H1 (cell line): Measurements from ENCODE around the gene KANSL1. TPM values are rescaled to one million over a fixed set of nuclear protein-coding genes. Genes with fewer than 3 reads are reported as not detected.

ENCODE experiments used
- CTCF ChIA-PET: fragments of 300-600 bp; sonication (Branson Sonifier 250); formaldehyde crosslinking; loops from one replicate; lab custom pipeline; 2021; ENCODE audit not compliant: partially characterized antibody; lab: Charles Lee
- POLR2A ChIA-PET: fragments of 300-600 bp; sonication (Branson Sonifier 250); formaldehyde crosslinking; loops from one replicate; lab custom pipeline; 2021; ENCODE audit warnings: inconsistent platforms; ENCODE audit not compliant: partially characterized antibody; lab: Charles Lee
- DNase-seq, 2 experiments: peaks; one replicate each; pipeline versions ENCODE4 v3.0.0 to v3.0.0-alpha.2; 2010 to 2022; ENCODE audit warnings: low spot score in 2 of 2, low read depth in 1 of 2, mixed read lengths in 1 of 2
- FAIRE-seq: peaks from 2 replicates; lab custom pipeline; 2011; peaks lifted over from hg19 to GRCh38; lab: Jason Lieb, UNC
- H2AFZ ChIP-seq: 2 replicates; pipeline ENCODE4 v1.8.1; 2012; ENCODE audit warnings: low read length, inconsistent platforms
- H2AK5ac ChIP-seq: 2 replicates; pipeline ENCODE4 v1.6.1; 2013; ENCODE audit warnings: low read depth, low read length
- H2BK120ac ChIP-seq: replicated peaks from 2 replicates; pipeline ENCODE3; 2013; ENCODE audit warnings: low read depth, low read length, inconsistent platforms
- H2BK12ac ChIP-seq: 2 replicates; pipeline ENCODE4 v1.6.1; 2013; ENCODE audit warnings: low read depth, low read length
- H2BK15ac ChIP-seq: 2 replicates; pipeline ENCODE4 v1.6.1; 2013; ENCODE audit warnings: low read length
- H2BK20ac ChIP-seq: 2 replicates; pipeline ENCODE4 v1.6.1; 2013; ENCODE audit warnings: low read length
- H2BK5ac ChIP-seq: 2 replicates; pipeline ENCODE4 v1.6.1; 2013; ENCODE audit warnings: low read depth, low read length
- H3K14ac ChIP-seq: 2 replicates; pipeline ENCODE4 v1.6.1; 2013; ENCODE audit warnings: inconsistent platforms; ENCODE audit not compliant: insufficient read length
- H3K18ac ChIP-seq: 2 replicates; pipeline ENCODE4 v1.6.1; 2013; ENCODE audit warnings: low read length; ENCODE audit errors: extremely low read depth
- H3K23ac ChIP-seq: 2 replicates; pipeline ENCODE4 v1.6.1; 2013; ENCODE audit warnings: inconsistent platforms; ENCODE audit not compliant: insufficient read length
- H3K23me2 ChIP-seq: 2 replicates; pipeline ENCODE4 v1.6.1; 2013; ENCODE audit warnings: low read depth, low read length
- H3K27ac ChIP-seq: 2 replicates; pipeline ENCODE4 v1.6.1; 2011; ENCODE audit warnings: low read depth, low read length, inconsistent platforms
- H3K27me3 ChIP-seq, 4 experiments: replicated peaks in 1 of 4; 1 replicate in 1 of 4; 2 replicates in 3 of 4; pipeline versions ENCODE4 v1.6.1 to v1.8.1; 2011 to 2013; ENCODE audit warnings: low read length in 3 of 4, mild to moderate bottlenecking in 3 of 4, inconsistent platforms in 2 of 4, mixed read lengths in 2 of 4, moderate library complexity in 1 of 4; ENCODE audit not compliant: control insufficient read depth in 3 of 4, insufficient read depth in 3 of 4; ENCODE audit errors: extremely low read depth in 1 of 4
- H3K36me3 ChIP-seq, 4 experiments: 2 replicates each; pipeline versions ENCODE4 v1.6.1 to v1.8.1; 2011 to 2013; ENCODE audit warnings: mild to moderate bottlenecking in 4 of 4, low read length in 3 of 4, moderate library complexity in 2 of 4, control low read depth in 1 of 4, inconsistent platforms in 1 of 4; ENCODE audit not compliant: insufficient read depth in 4 of 4, control insufficient read depth in 2 of 4
- H3K4ac ChIP-seq: replicated peaks from 2 replicates; pipeline ENCODE3; 2013; ENCODE audit warnings: low read length, low read depth, mixed read lengths, inconsistent platforms; ENCODE audit not compliant: insufficient read length
- H3K4me1 ChIP-seq, 4 experiments: replicated peaks in 1 of 4; 1 replicate in 1 of 4; 2 replicates in 3 of 4; pipeline versions ENCODE4 v1.6.1 to v1.8.1; 2011 to 2013; ENCODE audit warnings: low read length in 3 of 4, inconsistent platforms in 2 of 4, mixed read lengths in 1 of 4; ENCODE audit not compliant: insufficient read depth in 4 of 4, control insufficient read depth in 3 of 4
- H3K4me2 ChIP-seq, 2 experiments: 2 replicates each; pipeline versions ENCODE4 v1.6.1 to v1.8.1; 2011 to 2013; ENCODE audit warnings: low read depth in 2 of 2, low read length in 2 of 2, control low read depth in 1 of 2, inconsistent platforms in 1 of 2, mild to moderate bottlenecking in 1 of 2; ENCODE audit not compliant: insufficient read depth in 1 of 2
- H3K4me3 ChIP-seq, 4 experiments: fragments of 200-600, 300-600 bp in 1 of 4; sonication (generic), shearing (Covaris generic), sonication (Bioruptor Twin) in 1 of 4; 2 replicates each; pipeline versions ENCODE4 v1.5.1 to v1.8.1; 2011 to 2016; ENCODE audit warnings: low read length in 4 of 4, low read depth in 3 of 4, control low read depth in 2 of 4, inconsistent platforms in 2 of 4, mild to moderate bottlenecking in 2 of 4, mixed read lengths in 1 of 4, moderate library complexity in 1 of 4; ENCODE audit not compliant: insufficient read depth in 2 of 4; ENCODE audit errors: extremely low read depth in 1 of 4
- H3K56ac ChIP-seq: replicated peaks from 2 replicates; pipeline ENCODE3; 2013; ENCODE audit warnings: low read depth, mild to moderate bottlenecking, mixed read lengths, low read length, inconsistent platforms; ENCODE audit not compliant: insufficient read length
- H3K79me1 ChIP-seq: 2 replicates; pipeline ENCODE4 v1.6.1; 2013; ENCODE audit warnings: low read depth, low read length, control low read depth
- H3K79me2 ChIP-seq, 2 experiments: 2 replicates each; pipeline versions ENCODE4 v1.6.1 to v1.8.1; 2012 to 2013; ENCODE audit warnings: low read length in 2 of 2, mild to moderate bottlenecking in 2 of 2, inconsistent platforms in 1 of 2; ENCODE audit not compliant: insufficient read depth in 2 of 2, control insufficient read depth in 1 of 2
- H3K9ac ChIP-seq, 4 experiments: replicated peaks in 1 of 4; 1 replicate in 1 of 4; 2 replicates in 3 of 4; pipeline versions ENCODE4 v1.6.1 to v1.8.1; 2011 to 2013; ENCODE audit warnings: low read depth in 3 of 4, low read length in 3 of 4, control low read depth in 2 of 4, mild to moderate bottlenecking in 2 of 4, moderate library complexity in 2 of 4, inconsistent platforms in 1 of 4; ENCODE audit errors: extremely low read depth in 1 of 4
- H3K9me3 ChIP-seq, 2 experiments: 2 replicates each; pipeline versions ENCODE4 v1.6.1 to v1.8.1; 2012 to 2013; ENCODE audit warnings: mild to moderate bottlenecking in 2 of 2, moderate library complexity in 2 of 2, control low read depth in 1 of 2, inconsistent platforms in 1 of 2, low read depth in 1 of 2, low read length in 1 of 2, mixed read lengths in 1 of 2; ENCODE audit not compliant: insufficient read depth in 2 of 2
- H4K20me1 ChIP-seq, 2 experiments: replicated peaks in 1 of 2; 2 replicates each; pipeline versions ENCODE3 to v1.8.1; 2011 to 2013; ENCODE audit warnings: inconsistent platforms in 2 of 2, low read length in 2 of 2, mild to moderate bottlenecking in 1 of 2; ENCODE audit not compliant: insufficient read depth in 2 of 2, control insufficient read depth in 1 of 2
- H4K5ac ChIP-seq: 2 replicates; pipeline ENCODE4 v1.6.1; 2013; ENCODE audit warnings: low read length, low read depth, mixed read lengths, inconsistent platforms; ENCODE audit not compliant: insufficient read length
- H4K8ac ChIP-seq: 2 replicates; pipeline ENCODE4 v1.8.0; 2013; ENCODE audit warnings: mild to moderate bottlenecking, moderate library complexity, low read length, inconsistent platforms; ENCODE audit not compliant: insufficient read depth; ENCODE audit errors: extremely low read depth
- H4K91ac ChIP-seq: replicated peaks from 2 replicates; pipeline ENCODE3; 2013; ENCODE audit warnings: low read length, mixed read lengths, inconsistent platforms; ENCODE audit not compliant: insufficient read length
- WGBS, 2 experiments: shearing (Covaris generic) in 1 of 2; methylation state at CpG; one replicate each; pipeline versions ENCODE4 v1.1.6 to v1.1.7; 2013 to 2015; ENCODE audit warnings: low lambda C conversion rate in 2 of 2, mixed read lengths in 2 of 2, inconsistent platforms in 1 of 2, low coverage in 1 of 2, missing lambda C conversion rate in 1 of 2; ENCODE audit not compliant: insufficient replicate concordance in 2 of 2, insufficient coverage in 1 of 2, insufficient read length in 1 of 2; ENCODE audit errors: extremely low coverage in 1 of 2, missing lambda C conversion rate in 1 of 2; 5-methylcytosine and 5-hydroxymethylcytosine counted together
- polyA plus RNA-seq, 7 experiments: library from polyadenylated mRNA; depleted of rRNA in 3 of 7; stranded (reverse) in 5 of 7; unstranded in 2 of 7; fragments of >200 nt in 5 of 7; fragments of 200-250 nt in 2 of 7; gene quantifications; 1 replicate in 5 of 7; 2 replicates in 1 of 7; 4 replicates in 1 of 7; pipeline versions ENCODE4 v1.2.1 to v1.2.3, GENCODE V29; 2011 to 2013; ENCODE audit warnings: missing spikeins in 2 of 7, mixed read lengths in 2 of 7
- total RNA-seq: library from RNA; stranded (reverse); fragmentation: NEBNext Ultra II Directional; extraction: Animal tissue kit (Norgen Biotek cat#: 25700); gene quantifications from 2 replicates; pipeline ENCODE4 v1.2.1, GENCODE V29; 2021

Gene KANSL1
- total and polyA plus RNA-seq, 2 of the 8 experiments (the other 6 are each of a cell fraction or from before 2014, with no cell fraction given), result 34.0 to 128 TPM

DNA sequence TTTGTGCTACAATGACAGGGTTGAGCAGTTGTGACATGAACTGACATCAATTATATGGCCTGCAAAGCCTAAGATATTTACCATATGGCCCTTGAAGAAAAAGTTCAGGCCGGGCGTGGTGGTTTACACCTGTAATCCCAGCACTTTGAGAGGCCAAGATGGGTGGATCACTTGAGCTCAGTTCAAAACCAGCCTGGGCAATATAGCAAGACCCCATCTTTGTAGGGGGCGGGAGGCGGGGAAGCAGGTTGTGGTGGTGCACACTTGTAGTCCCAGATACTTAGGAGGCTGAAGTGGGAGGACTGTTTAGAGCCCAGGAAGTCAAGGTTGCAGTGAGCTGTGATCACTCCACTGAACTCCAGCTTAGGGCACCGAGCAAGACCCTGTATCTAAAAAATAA lies 145.8 kb downstream of the KANSL1 start:
- Histone ChIP-seq H3K4me2 (no peak overlapping the region), H2AFZ (no peak overlapping the region), H3K9ac (no peak overlapping the region), H2BK5ac (no peak overlapping the region), H2BK15ac (no peak overlapping the region), H3K23ac (no peak overlapping the region), H4K91ac (no peak overlapping the region), H4K8ac (no peak overlapping the region), H2AK5ac (no peak overlapping the region), H3K23me2 (no peaks in the 10 kb centered on the region), H3K79me1 (no peaks in the 10 kb centered on the region; the same call in 1 of the 2 replicates), H2BK120ac (no peak overlapping the region), H3K4me1 (no peaks in the 10 kb centered on the region), H3K18ac (no peak overlapping the region), H3K27ac (no peak overlapping the region), H3K36me3 (peaks cover 25 to 55% (median 39%) of the 10 kb centered on the region in 4 experiments), H3K14ac (no peak overlapping the region), H4K20me1 (peaks cover 0 to 5% of the 10 kb centered on the region in 2 experiments), H2BK20ac (no peak overlapping the region), H3K27me3 (no peaks in the 10 kb centered on the region), H2BK12ac (no peak overlapping the region), H3K56ac (no peak overlapping the region), H3K9me3 (no peaks in the 10 kb centered on the region), H4K5ac (no peak overlapping the region), H3K79me2 (peaks cover 0 to 17% of the 10 kb centered on the region in 2 experiments; a peak in 1 of 4 replicates), H3K4me3 (no peak overlapping the region), H3K4ac (no peak overlapping the region)
- DNase-seq (no peak), FAIRE-seq (no peak)
- 95% methylated on average over 5 of the region's 5 CpGs; no CpG with 5 or more reads in 1 of the 2 experiments for WGBS, 2 experiments
- ChIA-PET CTCF (interaction anchor here (0.6 to 6.2 kb wide), 3 partner anchors 11 to 399 kb away, joined by 3 to 56 read pairs (median 3); no protein-coding TSS in a partner anchor), POLR2A (no interaction called here)
